Mucosa of descending colon (tissue), 3 donors: ENCODE measurements around the gene RHOH. TPM values are rescaled to one million over a fixed set of nuclear protein-coding genes. Genes with fewer than 3 reads are reported as not detected.

Source experiments
- ATAC-seq: fragments of 200-7000 bp; cut with Tn5 transposase; one replicate; pipeline ENCODE4 v1.9.1; 2020; ENCODE audit warnings: mild to moderate bottlenecking, moderate library complexity
- DNase-seq, 3 donors: peaks; one replicate each; pipeline ENCODE4 v3.0.0-alpha.2; 2020
- H3K36me3 ChIP-seq: fragments of 200-600 bp; one replicate; pipeline ENCODE4 v1.8.0; 2021; ENCODE audit warnings: low read depth, mild to moderate bottlenecking
- H3K4me1 ChIP-seq: fragments of 200-600 bp; one replicate; pipeline ENCODE4 v1.8.0; 2021; ENCODE audit warnings: low read depth, mild to moderate bottlenecking
- H3K4me3 ChIP-seq: fragments of 200-600 bp; one replicate; pipeline ENCODE4 v1.8.0; 2021; ENCODE audit warnings: mild to moderate bottlenecking
- H3K9me3 ChIP-seq: fragments of 200-600 bp; one replicate; pipeline ENCODE4 v1.8.0; 2021; ENCODE audit warnings: mild to moderate bottlenecking
- intact Hi-C, 2 donors: fragments of 100-400 bp; cut with DNase I in 1 of 2; cut with micrococcal nuclease in 1 of 2; formaldehyde crosslinking; loops; one replicate each; pipeline versions ENCODE4 v1.11.0 to v1.11.1; 2022; cut with DNase I, micrococcal nuclease
- total RNA-seq, 3 donors: library from RNA; stranded (reverse); fragmentation: NEBNext Ultra II Directional in 2 of 3; extraction: Animal tissue kit (Norgen Biotek cat#: 25700) in 2 of 3; gene quantifications; one replicate each; pipeline versions ENCODE4 v1.2.1 to v1.2.4, GENCODE V29; 2021 to 2023
- TF ChIP-seq, protein P1 (sequence below): fragments of 200-600 bp; IDR thresholded peaks from one replicate; pipeline ENCODE4 v1.8.0; 2022; ENCODE audit warnings: antibody characterized with exemption, mild to moderate bottlenecking
- donor health status: DM: no; HTN: no; CAD: no; lungs with moderate emphysema.
- donor health status: DM: no; HTN: no; CAD: no.
- donor health status: DM: no; HTN: yes; CAD: no.

Gene RHOH
- total RNA-seq, 3 donors from 2014 or later: 1.9 to 5.8 (median 2.8) TPM

DNA sequence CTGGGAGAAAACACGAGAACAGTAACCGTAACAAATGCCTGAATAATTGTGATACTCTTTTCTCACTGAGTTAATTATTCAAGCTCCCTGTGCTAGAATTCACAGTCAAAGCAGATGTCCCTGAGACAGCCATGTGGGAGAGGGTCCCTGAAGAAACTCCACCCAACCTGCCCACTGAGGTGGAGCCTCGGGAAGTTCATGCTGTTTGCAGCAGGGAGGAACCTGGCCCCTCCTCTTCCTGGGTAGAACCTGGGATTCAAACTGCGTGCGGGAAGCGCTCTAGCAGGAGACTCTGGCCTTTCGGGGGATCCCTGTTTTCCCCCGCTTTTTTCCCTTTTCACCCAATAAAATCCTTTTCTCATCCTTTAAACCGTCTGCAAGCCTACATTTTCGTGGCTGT, 20.2 kb upstream of the RHOH start:
- Histone ChIP-seq H3K36me3 (no peaks in the 10 kb centered on the region), H3K4me1 (no peaks in the 10 kb centered on the region), H3K4me3 (no peak overlapping the region), H3K9me3 (no peaks in the 10 kb centered on the region)
- intact Hi-C loops: no loop called here
- ATAC-seq: no peak
- no peak for DNase-seq
- TF ChIP-seq, protein P1, sequence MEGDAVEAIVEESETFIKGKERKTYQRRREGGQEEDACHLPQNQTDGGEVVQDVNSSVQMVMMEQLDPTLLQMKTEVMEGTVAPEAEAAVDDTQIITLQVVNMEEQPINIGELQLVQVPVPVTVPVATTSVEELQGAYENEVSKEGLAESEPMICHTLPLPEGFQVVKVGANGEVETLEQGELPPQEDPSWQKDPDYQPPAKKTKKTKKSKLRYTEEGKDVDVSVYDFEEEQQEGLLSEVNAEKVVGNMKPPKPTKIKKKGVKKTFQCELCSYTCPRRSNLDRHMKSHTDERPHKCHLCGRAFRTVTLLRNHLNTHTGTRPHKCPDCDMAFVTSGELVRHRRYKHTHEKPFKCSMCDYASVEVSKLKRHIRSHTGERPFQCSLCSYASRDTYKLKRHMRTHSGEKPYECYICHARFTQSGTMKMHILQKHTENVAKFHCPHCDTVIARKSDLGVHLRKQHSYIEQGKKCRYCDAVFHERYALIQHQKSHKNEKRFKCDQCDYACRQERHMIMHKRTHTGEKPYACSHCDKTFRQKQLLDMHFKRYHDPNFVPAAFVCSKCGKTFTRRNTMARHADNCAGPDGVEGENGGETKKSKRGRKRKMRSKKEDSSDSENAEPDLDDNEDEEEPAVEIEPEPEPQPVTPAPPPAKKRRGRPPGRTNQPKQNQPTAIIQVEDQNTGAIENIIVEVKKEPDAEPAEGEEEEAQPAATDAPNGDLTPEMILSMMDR: no peak

DNA sequence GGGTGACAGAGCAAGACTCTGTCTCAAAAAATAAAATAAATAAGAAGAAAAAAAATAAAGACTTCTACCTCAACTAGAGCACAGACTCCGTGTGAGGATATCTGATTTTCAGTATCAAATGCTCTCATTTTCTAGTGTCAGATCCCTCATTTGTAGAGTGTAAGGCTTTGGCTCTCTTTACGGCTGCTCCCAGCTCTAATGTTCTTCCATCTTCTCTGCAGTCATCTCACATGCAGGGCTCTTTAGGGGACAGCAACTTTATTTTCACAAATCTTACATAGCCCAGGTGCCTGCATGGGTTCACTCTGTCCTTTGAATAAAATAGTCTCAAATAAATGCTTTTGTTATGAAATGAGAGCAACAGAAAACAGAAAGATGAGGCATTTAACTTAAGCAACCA, 19.2 kb upstream of the RHOH start:
- Histone ChIP-seq H3K4me1 (no peaks in the 10 kb centered on the region), H3K4me3 (no peak overlapping the region), H3K9me3 (no peaks in the 10 kb centered on the region), H3K36me3 (no peaks in the 10 kb centered on the region)
- TF ChIP-seq, protein P1: no peak
- DNase-seq: no peak
- intact Hi-C loops: no loop called here
- ATAC-seq: no peak

DNA sequence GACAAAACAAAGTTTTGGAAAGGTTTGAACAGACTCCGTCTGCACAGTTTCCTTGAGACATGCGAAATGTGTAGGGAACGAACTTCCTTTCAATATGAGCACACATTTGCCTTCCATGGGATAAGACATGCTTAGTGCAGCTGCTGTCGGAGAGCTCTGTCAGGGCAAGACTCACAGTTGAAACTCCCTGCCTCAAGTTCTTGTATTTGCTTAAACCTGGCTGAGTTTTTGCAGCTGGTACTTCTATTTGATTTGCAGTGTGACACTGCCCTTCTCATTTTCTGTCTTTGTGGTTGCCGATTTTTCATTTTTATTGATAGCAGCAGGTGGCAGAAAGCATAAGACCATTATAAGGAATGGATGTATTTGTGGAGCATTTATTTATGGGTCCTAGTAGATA, 18.2 kb upstream of the RHOH start:
- peak; percentile 38 for ATAC-seq
- intact Hi-C loops: no loop called here
- no peaks in the 10 kb centered on the region for H3K4me1 ChIP-seq
- DNase-seq: no peak
- H3K9me3 ChIP-seq: no peaks in the 10 kb centered on the region
- H3K4me3 ChIP-seq: no peak overlapping the region
- TF ChIP-seq, protein P1: no peak
- H3K36me3 ChIP-seq: no peaks in the 10 kb centered on the region

- Histone ChIP-seq H3K36me3 (no peaks in the 10 kb centered on the region), H3K4me3 (no peak overlapping the region), H3K9me3 (no peaks in the 10 kb centered on the region), H3K4me1 (no peaks in the 10 kb centered on the region)
- intact Hi-C loops: no loop called here
- TF ChIP-seq, protein P1: no peak
- no peak for DNase-seq
- no peak for ATAC-seq
Measured at GRCh38 chr4:40179360-40179759, 17.5 kb upstream of the RHOH start.

DNA sequence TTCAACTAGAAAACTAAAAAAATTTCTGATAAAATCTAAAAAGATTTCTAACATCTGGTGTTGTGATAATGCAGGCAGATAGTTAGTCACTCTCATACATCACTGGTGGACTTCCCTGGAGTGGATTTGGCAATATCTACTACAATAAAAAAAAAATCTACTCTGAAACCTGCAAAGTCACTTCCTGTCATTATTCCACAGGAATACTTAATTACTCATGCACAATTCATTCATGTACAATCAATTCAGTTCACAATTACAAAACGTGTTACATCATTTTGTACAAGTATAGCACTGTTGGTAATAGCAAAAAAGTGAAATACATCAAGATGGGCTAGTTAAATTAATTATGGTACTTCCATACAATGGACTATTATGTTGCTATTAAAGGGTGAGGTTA, 16.5 kb upstream of the RHOH start:
- intact Hi-C loops: no loop called here
- DNase-seq (no peak), ATAC-seq (no peak)
- Histone ChIP-seq H3K9me3 (no peaks in the 10 kb centered on the region), H3K4me1 (no peaks in the 10 kb centered on the region), H3K36me3 (no peaks in the 10 kb centered on the region), H3K4me3 (no peak overlapping the region)
- TF ChIP-seq, protein P1: no peak

DNA sequence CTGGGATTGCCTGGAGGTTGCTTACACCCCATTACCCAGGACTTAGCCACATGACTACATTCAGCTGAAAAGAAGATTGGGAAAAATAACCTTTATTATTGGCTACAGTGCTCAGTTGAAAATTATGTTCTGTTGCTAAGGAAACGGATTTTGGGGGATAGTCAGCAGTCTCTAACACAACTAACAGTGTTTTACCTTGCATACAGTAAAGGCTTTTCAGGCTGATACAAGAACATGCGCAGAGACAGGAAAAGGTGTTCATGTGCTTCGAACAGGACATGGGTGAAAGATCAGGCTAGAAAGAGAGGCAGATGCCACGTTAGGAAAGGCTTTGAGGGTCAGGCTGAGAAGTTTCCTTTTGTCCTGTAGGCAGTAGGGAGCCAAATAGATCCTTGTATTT, 14.8 kb upstream of the RHOH start:
- TF ChIP-seq, protein P1: no peak
- DNase-seq: no peak
- H3K4me3 ChIP-seq: no peak overlapping the region
- H3K4me1 ChIP-seq: no peaks in the 10 kb centered on the region
- intact Hi-C loops: no loop called here
- no peaks in the 10 kb centered on the region for H3K9me3 ChIP-seq
- H3K36me3 ChIP-seq: no peaks in the 10 kb centered on the region
- no peak for ATAC-seq
